Hepatocyte (in vitro differentiated cells): ENCODE data around the gene FDXACB1. TPM values are rescaled to one million over a fixed set of nuclear protein-coding genes. Genes with fewer than 3 reads are reported as not detected.

ENCODE experiments used
- DNase-seq: peaks from one replicate; pipeline ENCODE4 v3.0.0-alpha.2; 2016; ENCODE audit warnings: low spot score
- H2AFZ ChIP-seq: fragments of 200-600 bp; sonication (generic); 2 replicates; pipeline ENCODE4 v1.6.0; 2016; ENCODE audit warnings: antibody characterized with exemption, mild to moderate bottlenecking
- H3K27ac ChIP-seq: fragments of 200-600 bp; sonication (generic); 2 replicates; pipeline ENCODE4 v1.5.1; 2016; ENCODE audit warnings: mild to moderate bottlenecking
- H3K27me3 ChIP-seq: fragments of 200-600 bp; sonication (generic); 2 replicates; pipeline ENCODE4 v1.6.1; 2016
- H3K36me3 ChIP-seq: fragments of 200-600 bp; sonication (generic); replicated peaks from 2 replicates; pipeline ENCODE4 v1.5.1; 2016; ENCODE audit warnings: low read depth; ENCODE audit not compliant: insufficient read depth
- H3K4me1 ChIP-seq: fragments of 200-600 bp; sonication (generic); 2 replicates; pipeline ENCODE4 v1.5.1; 2016; ENCODE audit warnings: mild to moderate bottlenecking, moderate library complexity; ENCODE audit not compliant: insufficient read depth
- H3K4me2 ChIP-seq: fragments of 200-600 bp; sonication (generic); 2 replicates; pipeline ENCODE4 v1.6.0; 2016
- H3K4me3 ChIP-seq: fragments of 200-600 bp; sonication (generic); 2 replicates; pipeline ENCODE4 v1.5.1; 2016; ENCODE audit warnings: mild to moderate bottlenecking
- H3K79me2 ChIP-seq: fragments of 200-600 bp; sonication (generic); 2 replicates; pipeline ENCODE4 v1.6.0; 2017; ENCODE audit warnings: mild to moderate bottlenecking
- H3K9me2 ChIP-seq: fragments of 200-600 bp; sonication (generic); replicated peaks from 2 replicates; pipeline ENCODE4 v1.6.0; 2017; ENCODE audit warnings: mild to moderate bottlenecking; ENCODE audit not compliant: insufficient read depth
- H3K9me3 ChIP-seq: fragments of 200-600 bp; sonication (generic); 2 replicates; pipeline ENCODE4 v1.5.1; 2016; ENCODE audit warnings: low read depth, mild to moderate bottlenecking
- H4K20me1 ChIP-seq: fragments of 200-600 bp; sonication (generic); 2 replicates; pipeline ENCODE4 v1.6.0; 2016; ENCODE audit warnings: mild to moderate bottlenecking; ENCODE audit not compliant: insufficient read depth, poor library complexity, severe bottlenecking
- CTCF ChIP-seq: fragments of 200-600 bp; sonication (generic); IDR thresholded peaks from 2 replicates; pipeline ENCODE4 v1.5.1; 2016; ENCODE audit warnings: antibody characterized with exemption, mild to moderate bottlenecking; ENCODE audit not compliant: poor library complexity
- EZH2 ChIP-seq: fragments of 200-600 bp; sonication (generic); IDR thresholded peaks from 2 replicates; pipeline ENCODE4 v1.6.1; 2016; ENCODE audit warnings: antibody characterized with exemption, mild to moderate bottlenecking, borderline replicate concordance
- EZH2phosphoT487 ChIP-seq: fragments of 200-600 bp; sonication (generic); IDR thresholded peaks from one replicate; pipeline ENCODE4 v1.6.1; 2018; ENCODE audit warnings: antibody characterized with exemption, mild to moderate bottlenecking, low read depth, moderate library complexity; ENCODE audit not compliant: unreplicated experiment, severe bottlenecking
- WGBS: methylation state at CpG from one replicate; pipeline ENCODE4 v1.1.6; 2016; ENCODE audit warnings: low lambda C conversion rate; ENCODE audit errors: missing lambda C conversion rate; 5-methylcytosine and 5-hydroxymethylcytosine counted together
- polyA plus RNA-seq: library from polyadenylated mRNA; unstranded; fragments of >200 nt; fragmentation: Nextera tagmentation; extraction: Ambion mirVana; gene quantifications from 2 replicates; pipeline ENCODE4 v1.2.1, GENCODE V29; 2016
- total RNA-seq: library from RNA; depleted of rRNA; stranded (reverse); fragments of >200 nt; gene quantifications from 2 replicates; pipeline ENCODE4 v1.2.3, GENCODE V29; 2014

FDXACB1 gene
- total and polyA plus RNA-seq, 2 experiments from 2014 or later, result 0.64 to 2.3 TPM

GRCh38 chr11:111870886-111871692 is 7.9 kb downstream of the FDXACB1 start, which contains the start of gene ALG9:
TSS of gene ALG9 (minus strand) at chr11:111871581. CDS start at chr11:111871482, 99 bp downstream.
- Histone ChIP-seq H3K4me3 (peak within 1 kb of the TSS; percentile 98), H3K36me3 (no peaks in the 10 kb centered on the region), H3K9me2 (no peaks in the 10 kb centered on the region), H4K20me1 (no peaks in the 10 kb centered on the region), H3K27ac (peak within 1 kb of the TSS; percentile 97), H3K27me3 (no peaks in the 10 kb centered on the region), H3K4me1 (peaks cover 11% of the 10 kb centered on the region), H3K4me2 (peak within 1 kb of the TSS; percentile 86), H2AFZ (peak within 1 kb of the TSS; percentile 96), H3K9me3 (no peaks in the 10 kb centered on the region), H3K79me2 (peaks cover 13% of the 10 kb centered on the region)
- TF ChIP-seq CTCF (peak; percentile 22), EZH2 (no peak)
- peak; percentile 84 for DNase-seq
- 1% methylated on average over 45 of the region's 51 CpGs for WGBS

GRCh38 chr11:111870522-111870885 is 8.5 kb downstream of the FDXACB1 start:
- TF ChIP-seq EZH2 (no peak), EZH2phosphoT487 (no peak), CTCF (no peak)
- Histone ChIP-seq H2AFZ (peak overlapping the region; percentile 96), H3K9me2 (no peaks in the 10 kb centered on the region), H3K27ac (peak overlapping the region; percentile 97), H3K27me3 (no peaks in the 10 kb centered on the region), H3K36me3 (no peaks in the 10 kb centered on the region), H3K4me3 (peak overlapping the region; percentile 98), H3K9me3 (no peaks in the 10 kb centered on the region), H3K4me1 (peaks cover 11% of the 10 kb centered on the region), H3K4me2 (peak overlapping the region; percentile 86), H4K20me1 (no peaks in the 10 kb centered on the region), H3K79me2 (peaks cover 13% of the 10 kb centered on the region)
- no peak for DNase-seq

- no peak for TF ChIP-seq EZH2
- TF ChIP-seq EZH2phosphoT487, result no peak
- no peak for TF ChIP-seq CTCF
- no peaks in the 10 kb centered on the region for H4K20me1 ChIP-seq
- H3K27ac ChIP-seq, result peak overlapping the region; percentile 97
- no peaks in the 10 kb centered on the region for H3K9me3 ChIP-seq
- H3K27me3 ChIP-seq, result no peaks in the 10 kb centered on the region
- H2AFZ ChIP-seq, result no peak overlapping the region
- H3K36me3 ChIP-seq, result no peaks in the 10 kb centered on the region
- H3K4me3 ChIP-seq, result no peak overlapping the region
- H3K9me2 ChIP-seq, result no peaks in the 10 kb centered on the region
- no peak for DNase-seq
- H3K79me2 ChIP-seq, result peaks cover 13% of the 10 kb centered on the region
- 95% methylated on average over 1 of the region's 1 CpG for WGBS
- peaks cover 11% of the 10 kb centered on the region for H3K4me1 ChIP-seq
- H3K4me2 ChIP-seq, result peak overlapping the region; percentile 86
Observed at GRCh38 chr11:111870113-111870512, 8.9 kb downstream of the FDXACB1 start.
